Measurements from ENCODE around the gene C16orf90. TPM values are rescaled to one million over a fixed set of nuclear protein-coding genes. Genes with fewer than 3 reads are reported as not detected.
A peak's percentile ranks its signal among the peaks of the same experiment; 100 is the strongest.
"Not testable (repeated sequence)": the region's sequence is repeated elsewhere in the genome, so short reads cannot be mapped to it uniquely, and the experiment has no call there.

The C16orf90 gene
- total and polyA plus RNA-seq, 2 experiments from 2014 or later, result not detected

DNA sequence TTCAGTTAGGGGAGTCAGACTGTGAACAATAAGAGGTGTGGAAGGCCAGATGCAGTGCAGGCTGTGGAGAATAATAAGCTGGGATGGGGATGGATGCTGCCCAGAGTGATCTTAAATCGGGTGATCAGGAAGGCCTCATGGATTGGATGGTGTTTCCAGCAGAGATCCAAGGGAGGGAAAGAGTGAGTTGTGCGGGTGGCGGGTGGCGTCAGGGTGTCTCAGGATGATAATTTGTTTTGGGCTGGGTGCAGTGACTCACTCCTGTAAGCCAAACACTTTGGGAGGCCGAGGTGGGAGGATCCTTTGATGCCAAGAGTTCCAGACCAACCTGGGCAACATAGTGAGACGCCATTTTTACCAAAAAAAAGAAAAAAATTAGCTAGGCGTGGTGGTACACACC, 13.4 kb upstream of the C16orf90 start:
- DNase-seq (ENCODE audit: low read depth in 1 of 2, low spot score in 1 of 2), result no peak
- H3K27me3 ChIP-seq, result no peaks in the 10 kb centered on the region
- peaks cover 44% of the 10 kb centered on the region for H3K36me3 ChIP-seq
- H3K9me3 ChIP-seq (ENCODE audit: low read depth), result no peaks in the 10 kb centered on the region
- H3K4me3 ChIP-seq, result no peak overlapping the region
- no peak for TF ChIP-seq CTCF (IDR thresholded peaks at IDR 0.05; ENCODE audit: low read depth, low read length)
- no peaks in the 10 kb centered on the region for H3K4me1 ChIP-seq (ENCODE audit: low read depth)
- no peak overlapping the region for H3K27ac ChIP-seq

- no peaks in the 10 kb centered on the region for H3K4me1 ChIP-seq (ENCODE audit: low read depth)
- no peak overlapping the region for H3K4me3 ChIP-seq
- H3K27ac ChIP-seq, result no peak overlapping the region
- peaks cover 27% of the 10 kb centered on the region for H3K36me3 ChIP-seq
- no peak for DNase-seq (ENCODE audit: low read depth in 1 of 2, low spot score in 1 of 2)
- no peaks in the 10 kb centered on the region for H3K27me3 ChIP-seq
- no peak for TF ChIP-seq CTCF (IDR thresholded peaks at IDR 0.05; ENCODE audit: low read depth, low read length)
- no peaks in the 10 kb centered on the region for H3K9me3 ChIP-seq (ENCODE audit: low read depth)
Observed at GRCh38 chr16:3503523-3503922, 8.2 kb upstream of the C16orf90 start.

DNA sequence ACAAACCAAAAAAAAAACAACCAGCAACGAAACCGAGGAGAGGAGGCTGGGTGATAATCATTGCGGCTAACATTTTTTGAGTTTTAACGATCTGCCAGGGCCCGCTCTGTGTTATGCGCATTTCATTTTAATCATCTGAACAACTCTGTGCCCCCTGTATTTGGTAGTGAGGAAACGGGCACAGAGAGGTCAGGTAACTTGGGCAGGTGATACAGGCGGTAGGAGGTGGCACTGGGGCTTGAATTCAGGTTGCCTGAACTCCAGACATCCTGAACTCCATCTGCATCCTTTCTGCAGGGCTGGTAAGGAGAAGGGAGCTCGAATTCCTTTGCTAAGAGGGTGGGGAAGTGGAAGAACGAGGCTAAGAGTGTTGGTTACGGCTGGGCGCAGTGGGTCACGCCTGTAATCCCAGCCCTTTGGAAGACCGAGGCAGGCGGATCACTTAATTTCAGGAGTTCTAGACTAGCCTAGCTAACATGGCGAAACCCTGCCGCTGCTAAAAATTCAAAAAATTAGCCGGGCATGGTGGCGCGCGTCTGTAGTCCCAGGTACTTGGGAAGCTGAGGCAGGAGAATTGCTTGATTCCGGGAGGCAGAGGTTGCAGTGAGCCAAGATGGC, 6.6 kb upstream of the C16orf90 start:
- no peaks in the 10 kb centered on the region for H3K9me3 ChIP-seq (ENCODE audit: low read depth)
- H3K27ac ChIP-seq, result peak overlapping the region; percentile 79
- H3K4me3 ChIP-seq, result peak overlapping the region; percentile 70
- peaks cover 16% of the 10 kb centered on the region for H3K36me3 ChIP-seq
- no peaks in the 10 kb centered on the region for H3K27me3 ChIP-seq
- no peak for TF ChIP-seq CTCF (IDR thresholded peaks at IDR 0.05; ENCODE audit: low read depth, low read length)
- H3K4me1 ChIP-seq (ENCODE audit: low read depth), result no peaks in the 10 kb centered on the region
- DNase-seq (ENCODE audit: low read depth in 1 of 2, low spot score in 1 of 2), result no peak

GRCh38 chr16:3501412-3501761, 6.1 kb upstream of the C16orf90 start:
- DNase-seq (ENCODE audit: low read depth in 1 of 2, low spot score in 1 of 2); H3K4me1 ChIP-seq (ENCODE audit: low read depth); H3K27me3 ChIP-seq; H3K9me3 ChIP-seq (ENCODE audit: low read depth): not testable (repeated sequence)
- H3K27ac ChIP-seq, result peak overlapping the region; percentile 79
- peaks cover 12% of the 10 kb centered on the region for H3K36me3 ChIP-seq
- peak overlapping the region; percentile 70 for H3K4me3 ChIP-seq

DNA sequence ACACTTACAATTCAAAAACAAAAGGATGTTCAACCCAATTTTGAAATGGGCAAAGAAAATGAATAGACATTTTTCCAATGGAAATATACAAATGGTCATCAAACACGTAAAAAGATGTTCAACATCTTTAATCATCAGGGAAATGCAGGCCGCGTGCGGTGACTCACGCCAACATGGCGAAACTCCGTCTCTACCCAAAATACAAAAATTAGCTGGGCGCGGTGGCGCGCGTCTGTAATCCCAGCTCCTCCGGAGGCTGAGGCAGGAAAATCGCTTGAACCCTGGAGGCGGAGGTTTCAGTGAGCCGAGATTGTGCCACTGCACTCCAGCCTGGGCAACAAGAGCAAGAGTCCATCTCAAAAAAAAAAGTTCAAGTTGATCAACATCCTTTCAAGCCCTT, 3.7 kb upstream of the C16orf90 start:
- TF ChIP-seq CTCF (IDR thresholded peaks at IDR 0.05; ENCODE audit: low read depth, low read length), result no peak
- H3K27me3 ChIP-seq, result no peaks in the 10 kb centered on the region
- H3K27ac ChIP-seq, result no peak overlapping the region
- no peaks in the 10 kb centered on the region for H3K9me3 ChIP-seq (ENCODE audit: low read depth)
- H3K4me3 ChIP-seq, result no peak overlapping the region
- H3K36me3 ChIP-seq, result no peaks in the 10 kb centered on the region
- H3K4me1 ChIP-seq (ENCODE audit: low read depth), result no peaks in the 10 kb centered on the region
- DNase-seq (ENCODE audit: low read depth in 1 of 2, low spot score in 1 of 2), result no peak

DNA sequence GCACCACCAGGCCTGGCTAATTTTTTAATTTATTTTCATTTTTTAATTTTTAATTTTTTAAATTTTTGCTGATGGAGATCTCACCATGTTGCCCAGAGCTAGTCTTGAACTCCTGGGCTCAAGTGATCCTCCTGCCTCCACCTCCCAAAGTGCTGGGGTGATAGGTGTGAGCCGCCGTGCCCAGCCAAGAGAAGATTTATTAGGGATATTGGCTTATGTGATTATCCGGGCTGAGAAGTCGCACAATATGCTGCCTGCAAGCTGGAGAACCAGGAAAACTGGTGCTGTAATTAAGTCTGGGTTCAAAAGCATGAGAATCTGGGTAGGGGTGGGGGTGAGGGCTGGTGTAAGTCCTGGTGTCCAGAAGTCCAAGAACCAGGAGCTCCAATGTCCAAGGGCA, 2.5 kb upstream of the C16orf90 start:
- H3K27me3 ChIP-seq, result no peaks in the 10 kb centered on the region

More for the DNA sequence above, 2.5 kb upstream of the C16orf90 start:
- H3K4me3 ChIP-seq, result no peak overlapping the region
- no peak for TF ChIP-seq CTCF (IDR thresholded peaks at IDR 0.05; ENCODE audit: low read depth, low read length)
- H3K9me3 ChIP-seq (ENCODE audit: low read depth), result no peaks in the 10 kb centered on the region
- H3K36me3 ChIP-seq, result no peaks in the 10 kb centered on the region
- no peak for DNase-seq (ENCODE audit: low read depth in 1 of 2, low spot score in 1 of 2)
- H3K4me1 ChIP-seq (ENCODE audit: low read depth), result no peaks in the 10 kb centered on the region
- H3K27ac ChIP-seq, result no peak overlapping the region
